MCF 10A (cell line): Measurements from ENCODE around the gene HOXB7. TPM values are rescaled to one million over a fixed set of nuclear protein-coding genes. Genes with fewer than 3 reads are reported as not detected.

ENCODE experiments used
- BruUV-seq: library from RNA; stranded (reverse); fragments of 400-500 nt; replicated peaks from 2 replicates; lab custom pipeline; 2021; lab: Mats Ljungman, UMichigan
- CTCF ChIA-PET: fragments of 300-600 bp; sonication (Branson Sonifier 250); formaldehyde crosslinking; extraction: SDS; loops from one replicate; lab custom pipeline; 2021; ENCODE audit warnings: antibody characterized with exemption, inconsistent platforms; lab: Yijun Ruan, JAX
- POLR2A ChIA-PET: fragments of 300-600, 350-650 bp; sonication (Branson Sonifier 250); formaldehyde crosslinking; extraction: SDS; loops from one replicate; lab custom pipeline; 2020; ENCODE audit warnings: antibody characterized with exemption, inconsistent platforms; lab: Yijun Ruan, JAX
- DNase-seq: peaks from one replicate; pipeline ENCODE4 v3.0.0-alpha.2; 2018; ENCODE audit not compliant: unreplicated experiment
- H3K27ac Mint-ChIP-seq: one replicate; pipeline ENCODE4 v1.8.0; 2022; ENCODE audit warnings: mild to moderate bottlenecking, low read depth, mixed read lengths; ENCODE audit not compliant: unreplicated experiment
- H3K27me3 Mint-ChIP-seq: one replicate; pipeline ENCODE4 v1.8.0; 2022; ENCODE audit warnings: mixed read lengths; ENCODE audit not compliant: insufficient read depth, unreplicated experiment
- H3K36me3 Mint-ChIP-seq: one replicate; pipeline ENCODE4 v1.8.0; 2022; ENCODE audit warnings: mild to moderate bottlenecking, moderate library complexity, mixed read lengths; ENCODE audit not compliant: insufficient read depth, unreplicated experiment
- H3K4me1 Mint-ChIP-seq: one replicate; pipeline ENCODE4 v1.8.0; 2022; ENCODE audit warnings: mixed read lengths; ENCODE audit not compliant: insufficient read depth, unreplicated experiment
- H3K4me3 Mint-ChIP-seq: one replicate; pipeline ENCODE4 v1.8.0; 2022; ENCODE audit warnings: mild to moderate bottlenecking, moderate library complexity, mixed read lengths; ENCODE audit not compliant: unreplicated experiment
- H3K9me3 Mint-ChIP-seq: one replicate; pipeline ENCODE4 v1.8.0; 2022; ENCODE audit warnings: mixed read lengths; ENCODE audit not compliant: unreplicated experiment
- CTCF ChIP-seq: fragments of 200-600 bp; IDR thresholded peaks from one replicate; pipeline ENCODE4 v1.8.0; 2022; ENCODE audit warnings: antibody characterized with exemption, mild to moderate bottlenecking; ENCODE audit not compliant: unreplicated experiment
- intact Hi-C: fragments of 100-400 bp; cut with micrococcal nuclease; formaldehyde crosslinking; loops from 2 replicates; pipeline ENCODE4 v1.14.1; 2022
- total RNA-seq: library from RNA; stranded (reverse); gene quantifications from 2 replicates; pipeline ENCODE4 v1.2.3, GENCODE V29; 2022

HOXB7 gene
- total RNA-seq, 1 experiment from 2014 or later: not detected

- H3K4me1 Mint-ChIP-seq: peaks cover 11% of the 10 kb centered on the region
- peaks cover 28% of the 10 kb centered on the region for H3K27me3 Mint-ChIP-seq
- no peaks in the 10 kb centered on the region for H3K36me3 Mint-ChIP-seq
- CTCF ChIA-PET: interaction anchor here (0.8 to 1.6 kb wide), 5 partner anchors 98 to 282 kb away, joined by 3 to 9 read pairs (median 5); no protein-coding TSS in a partner anchor
- POLR2A ChIA-PET: no interaction called here
- BruUV-seq: no TSS peak
- no peak for DNase-seq
- H3K4me3 Mint-ChIP-seq: no peak within 1 kb of the TSS
- no peaks in the 10 kb centered on the region for H3K9me3 Mint-ChIP-seq
- no peak within 1 kb of the TSS for H3K27ac Mint-ChIP-seq
- TF ChIP-seq CTCF: no peak
- intact Hi-C loops: no loop called here
Observed at GRCh38 chr17:48589831-48590606, 20.8 kb downstream of the HOXB7 start, which contains the start of gene HOXB3. HOXB3 (minus strand) TSS chr17:48590241; CDS start chr17:48552474, 37,767 bp downstream.

- no TSS peak for BruUV-seq
- Mint-ChIP-seq H3K27me3 (peaks cover 28% of the 10 kb centered on the region), H3K4me1 (peaks cover 14% of the 10 kb centered on the region), H3K36me3 (no peaks in the 10 kb centered on the region), H3K9me3 (no peaks in the 10 kb centered on the region), H3K27ac (no peak overlapping the region), H3K4me3 (no peak overlapping the region)
- no peak for TF ChIP-seq CTCF
- POLR2A ChIA-PET: no interaction called here
- no peak for DNase-seq
- intact Hi-C loops: no loop called here
- CTCF ChIA-PET: interaction anchor here (0.7 to 1.6 kb wide), 6 partner anchors 47 to 326 kb away, joined by 3 to 6 read pairs (median 4); no protein-coding TSS in a partner anchor
Observed at GRCh38 chr17:48589060-48589830, 21.6 kb downstream of the HOXB7 start.

GRCh38 chr17:48588528-48588927 lies 22.3 kb downstream of the HOXB7 start:
- no peak for DNase-seq
- H3K4me3 Mint-ChIP-seq: no peak overlapping the region
- BruUV-seq: no TSS peak
- no peak overlapping the region for H3K27ac Mint-ChIP-seq
- no peaks in the 10 kb centered on the region for H3K9me3 Mint-ChIP-seq
- peaks cover 14% of the 10 kb centered on the region for H3K4me1 Mint-ChIP-seq
- H3K36me3 Mint-ChIP-seq: no peaks in the 10 kb centered on the region
- H3K27me3 Mint-ChIP-seq: peaks cover 28% of the 10 kb centered on the region
- POLR2A ChIA-PET: interaction anchor here (0.9 kb wide), 1 partner anchor 312 kb away, joined by 5 read pairs; no protein-coding TSS in a partner anchor
- TF ChIP-seq CTCF: no peak
- CTCF ChIA-PET: interaction anchor here (0.6 to 1.3 kb wide), 5 partner anchors 8 to 325 kb away, joined by 3 to 5 read pairs (median 3); no protein-coding TSS in a partner anchor
- intact Hi-C loops: no loop called here

- POLR2A ChIA-PET: interaction anchor here (0.9 kb wide), 2 partner anchors 226 to 311 kb away, joined by 3 to 5 read pairs; no protein-coding TSS in a partner anchor
- TF ChIP-seq CTCF: no peak
- BruUV-seq: no TSS peak
- no peak for DNase-seq
- H3K4me1 Mint-ChIP-seq: peaks cover 14% of the 10 kb centered on the region
- peaks cover 28% of the 10 kb centered on the region for H3K27me3 Mint-ChIP-seq
- no peak overlapping the region for H3K27ac Mint-ChIP-seq
- intact Hi-C loops: no loop called here
- H3K9me3 Mint-ChIP-seq: no peaks in the 10 kb centered on the region
- no peaks in the 10 kb centered on the region for H3K36me3 Mint-ChIP-seq
- CTCF ChIA-PET: interaction anchor here (0.7 to 1.3 kb wide), 8 partner anchors 9 to 328 kb away, joined by 3 to 4 read pairs (median 3); no protein-coding TSS in a partner anchor
- no peak overlapping the region for H3K4me3 Mint-ChIP-seq
Observed at GRCh38 chr17:48588074-48588415, 22.8 kb downstream of the HOXB7 start.
